Sciatic nerve (tissue), 2 donors: Measurements from ENCODE around the gene ARAP1. TPM values are rescaled to one million over a fixed set of nuclear protein-coding genes. Genes with fewer than 3 reads are reported as not detected.

Experiments
- ATAC-seq: fragments of 200-7000 bp; cut with Tn5 transposase; one replicate; pipeline ENCODE4 v1.9.1; 2020; ENCODE audit warnings: mild to moderate bottlenecking, moderate library complexity
- DNase-seq: peaks from one replicate; pipeline ENCODE4 v3.0.0-alpha.2; 2020; ENCODE audit warnings: low spot score
- intact Hi-C: fragments of 100-400 bp; cut with DNase I; formaldehyde crosslinking; loops from one replicate; pipeline ENCODE4 v1.14.2; 2022
- total RNA-seq: library from RNA; stranded (reverse); fragmentation: NEBNext Ultra II Directional; extraction: Animal tissue kit (Norgen Biotek cat#: 25700); gene quantifications from one replicate; pipeline ENCODE4 v1.2.1, GENCODE V29; 2021
- donor health status: DM: no; HTN: no; CAD: no.
- donor health status: DM: no; HTN: no; CAD: no.

ARAP1 gene
- total RNA-seq, 1 donor from 2014 or later = 129 TPM

DNA sequence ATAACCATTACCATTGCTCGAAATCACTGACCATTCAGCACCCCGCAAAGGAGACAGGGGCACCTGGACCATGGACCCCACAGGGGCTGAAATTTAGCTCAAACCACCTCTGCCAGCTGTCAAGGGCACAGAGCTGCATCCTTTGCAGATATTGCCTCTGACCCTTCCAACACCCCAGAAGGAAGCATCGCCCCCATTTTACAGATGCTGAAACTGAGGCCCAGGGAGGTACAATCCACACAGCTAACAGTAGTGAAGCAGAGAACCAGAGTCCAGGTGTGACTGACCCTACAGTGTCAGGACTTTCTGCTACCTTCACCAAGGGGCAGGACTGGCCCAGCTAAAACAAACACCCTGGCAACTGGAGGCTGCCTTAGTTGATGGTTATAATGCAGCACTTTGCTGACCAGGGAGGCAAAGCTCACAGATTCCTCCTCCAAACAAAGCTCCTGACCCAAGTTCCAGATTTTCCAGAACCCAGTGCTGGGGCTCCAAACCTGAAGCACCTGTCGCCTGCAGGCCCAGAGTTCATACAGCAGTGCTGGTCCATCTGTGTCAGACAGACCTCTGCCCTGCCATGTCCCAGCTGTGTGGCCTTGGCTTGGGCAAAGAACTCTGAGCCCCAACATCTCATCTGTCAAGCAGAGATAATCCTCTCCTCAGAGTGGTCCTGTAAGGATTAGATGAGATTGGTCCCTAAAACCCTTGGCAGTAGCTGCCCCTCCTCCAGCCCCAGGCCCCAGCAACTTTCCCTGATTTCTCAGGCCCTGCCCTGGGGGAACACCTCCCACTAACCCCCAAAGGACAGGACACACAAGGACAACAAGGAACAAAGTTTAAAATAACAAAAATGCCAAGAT, 15.2 kb upstream of the ARAP1 start:
- ATAC-seq = no peak
- no peak for DNase-seq
- intact Hi-C loops = no loop called here

DNA sequence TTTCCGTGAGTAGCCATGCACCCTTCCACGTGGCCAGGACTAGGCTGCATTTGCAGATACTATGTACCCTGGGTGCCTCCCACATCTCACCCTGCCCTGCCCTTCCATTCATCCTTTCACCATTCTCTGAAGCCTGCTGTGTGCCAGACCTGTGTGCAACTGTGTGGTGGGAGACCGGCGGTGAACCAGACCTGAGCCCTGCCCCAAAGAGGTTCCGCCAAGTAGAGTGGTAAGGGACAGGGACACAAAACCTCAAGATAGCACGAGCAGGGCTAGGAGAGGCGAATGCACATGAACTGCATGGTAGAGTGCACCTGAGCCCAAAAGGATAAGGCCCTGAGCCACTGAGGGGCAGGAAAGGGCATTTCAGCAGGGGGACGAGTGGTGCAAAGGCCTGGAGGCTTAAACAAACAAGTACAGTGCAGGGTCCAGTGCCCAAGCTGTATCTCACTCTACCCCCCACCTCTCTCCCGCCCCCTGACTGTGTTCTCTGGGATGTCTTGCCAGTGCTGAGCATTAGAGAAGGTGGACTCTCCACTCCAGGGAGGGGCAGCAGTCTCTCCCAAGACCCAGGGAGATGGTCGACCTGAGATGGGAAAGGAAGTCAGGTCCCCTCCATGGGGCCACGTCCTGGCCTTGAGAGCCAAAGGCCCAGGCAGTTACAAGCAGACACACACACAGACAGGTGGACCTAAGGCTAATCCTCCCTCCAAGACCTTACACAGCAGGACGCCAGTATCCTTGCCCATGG, 14.1 kb upstream of the ARAP1 start:
- DNase-seq (no peak), ATAC-seq (no peak)
- intact Hi-C loops = no loop called here

DNA sequence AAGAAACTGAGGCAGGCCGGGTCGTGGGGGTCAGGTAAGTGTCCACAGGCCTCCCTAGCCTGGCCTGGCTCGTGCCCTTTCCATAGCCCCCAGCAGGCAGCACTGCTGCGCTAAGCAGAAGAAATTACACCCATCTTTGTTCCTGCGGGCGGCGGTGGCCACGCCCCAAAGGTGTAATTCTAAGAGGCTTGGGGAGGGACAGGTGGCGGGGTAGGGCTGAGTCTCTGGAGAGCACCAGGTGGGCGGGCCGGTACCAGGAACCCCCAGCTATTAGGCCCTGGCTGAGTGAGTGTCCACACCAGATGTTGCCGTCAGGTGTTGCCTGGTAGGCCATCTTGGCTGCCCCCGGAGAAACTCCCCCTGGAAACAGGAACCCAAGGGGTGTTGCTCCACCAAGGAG, 12.3 kb upstream of the ARAP1 start:
- ATAC-seq (no peak), DNase-seq (no peak)
- intact Hi-C loops = no loop called here

DNA sequence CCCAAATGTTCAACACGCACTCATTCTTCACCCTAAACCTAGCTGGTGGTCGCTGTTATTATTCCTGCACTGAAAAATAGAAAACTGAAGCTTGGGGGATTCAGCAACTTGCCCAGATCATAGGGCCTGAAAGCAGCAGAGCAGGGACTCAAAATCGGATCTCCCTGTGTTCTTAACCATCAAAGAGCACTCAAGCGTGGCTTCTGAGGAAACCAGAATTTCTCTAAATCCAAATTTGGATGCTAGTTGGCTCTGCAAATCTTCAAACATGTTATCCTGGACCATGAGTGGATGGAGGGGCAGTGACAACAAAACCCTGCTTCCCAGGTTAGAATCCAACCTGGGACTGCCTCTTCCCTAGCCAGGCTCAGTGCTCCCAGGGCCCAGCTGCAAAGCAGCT, 11.6 kb upstream of the ARAP1 start:
- ATAC-seq (no peak), DNase-seq (no peak)
- intact Hi-C loops = no loop called here

DNA sequence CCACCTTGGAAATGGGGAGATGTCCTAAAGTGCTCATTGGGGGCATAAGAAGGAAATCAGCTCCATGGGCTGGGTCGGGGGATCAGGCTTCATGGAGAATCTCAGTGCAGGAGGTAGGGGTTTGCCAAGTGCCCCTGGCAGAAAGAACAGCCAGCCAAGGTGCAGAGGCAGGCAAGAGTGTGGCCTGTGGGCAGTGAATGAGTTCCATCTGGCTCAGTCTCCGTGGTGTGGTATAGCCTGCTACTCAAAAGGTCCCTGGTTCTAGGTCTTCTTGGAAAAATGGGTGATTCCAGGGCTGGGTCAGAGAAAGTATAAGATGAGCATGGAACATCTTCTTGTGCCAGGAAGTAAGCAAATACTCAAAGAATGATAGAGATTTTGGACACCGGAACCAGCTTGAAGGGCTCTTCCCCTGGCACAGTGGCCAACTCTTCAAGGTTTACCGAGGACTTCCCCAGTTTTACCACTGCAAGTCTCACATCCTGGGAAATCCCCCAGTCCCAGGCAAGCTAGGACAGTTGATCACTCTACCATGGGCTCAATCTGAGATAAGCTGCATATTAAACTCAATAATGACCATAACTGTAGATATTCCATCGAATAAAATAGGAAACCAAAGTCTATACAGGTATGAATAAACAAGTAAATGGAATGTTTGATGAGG, 10.6 kb upstream of the ARAP1 start:
- intact Hi-C loops = no loop called here
- ATAC-seq (no peak), DNase-seq (no peak)

DNA sequence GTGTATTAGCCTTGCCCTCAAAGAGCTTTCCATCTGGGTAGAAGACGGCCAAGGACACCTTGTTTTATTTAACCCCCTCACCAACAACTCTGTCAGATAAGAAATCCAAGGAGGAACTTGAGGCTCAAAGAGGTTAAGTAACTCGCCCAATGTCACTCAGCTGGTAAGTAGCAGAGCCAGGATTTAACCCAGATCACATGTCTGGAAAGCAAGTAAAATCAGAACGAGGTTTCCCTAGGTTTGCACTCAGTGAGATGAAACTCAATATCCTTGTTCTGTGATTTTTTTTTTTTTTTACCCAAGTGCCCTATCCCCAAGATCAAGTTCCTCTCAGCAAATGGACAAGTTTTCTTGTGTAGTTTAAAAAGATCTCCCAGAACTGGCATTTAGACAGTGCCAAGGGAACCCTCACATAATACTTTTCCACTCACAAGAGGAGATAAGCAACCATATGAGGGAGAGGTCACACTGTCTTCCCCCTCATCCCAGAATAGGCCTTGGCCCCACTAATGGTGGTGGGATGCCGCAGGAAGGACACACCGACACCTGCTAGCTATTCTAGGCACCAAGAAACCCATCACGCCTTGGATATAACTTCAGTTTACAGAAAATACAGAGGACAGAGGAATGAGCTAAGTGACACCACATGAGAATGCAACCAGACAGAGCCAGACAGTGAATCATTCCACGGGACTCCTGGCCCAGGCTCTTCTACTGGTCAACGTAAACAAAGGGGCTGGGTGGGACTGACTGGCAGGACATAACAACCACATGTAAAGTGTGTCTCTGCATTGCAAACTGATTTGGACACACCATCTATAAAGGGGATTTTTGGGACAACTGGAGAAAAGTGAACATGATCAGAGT, 8.6 kb upstream of the ARAP1 start:
- intact Hi-C loops = no loop called here
- no peak for ATAC-seq
- no peak for DNase-seq

DNA sequence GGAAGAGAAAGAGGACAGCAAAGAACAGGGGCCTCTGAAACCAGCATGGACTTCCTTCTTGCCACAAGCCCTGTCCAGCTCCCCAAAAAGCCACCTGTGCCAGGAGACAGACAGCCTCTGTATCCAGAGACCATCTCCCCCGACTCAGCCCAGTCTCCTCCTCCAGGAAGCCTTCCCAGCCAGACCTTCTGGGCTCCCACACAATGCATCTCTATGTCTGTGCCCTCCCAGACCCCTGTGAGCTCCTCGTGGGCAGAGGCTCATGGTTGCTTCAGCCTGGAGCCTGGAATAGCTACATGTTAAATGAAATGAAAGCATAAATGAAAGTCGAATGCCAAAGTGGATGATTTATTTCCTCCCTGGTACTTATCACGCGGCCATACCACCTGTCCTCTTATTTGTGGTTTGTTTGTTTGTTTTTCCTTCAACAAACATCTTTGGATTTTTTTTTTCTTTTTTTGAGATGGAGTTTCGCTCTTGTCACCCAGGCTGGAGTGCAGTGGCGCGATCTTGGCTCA, 7.3 kb upstream of the ARAP1 start:
- ATAC-seq (peak; percentile 4), DNase-seq (no peak)
- intact Hi-C loops = no loop called here

DNA sequence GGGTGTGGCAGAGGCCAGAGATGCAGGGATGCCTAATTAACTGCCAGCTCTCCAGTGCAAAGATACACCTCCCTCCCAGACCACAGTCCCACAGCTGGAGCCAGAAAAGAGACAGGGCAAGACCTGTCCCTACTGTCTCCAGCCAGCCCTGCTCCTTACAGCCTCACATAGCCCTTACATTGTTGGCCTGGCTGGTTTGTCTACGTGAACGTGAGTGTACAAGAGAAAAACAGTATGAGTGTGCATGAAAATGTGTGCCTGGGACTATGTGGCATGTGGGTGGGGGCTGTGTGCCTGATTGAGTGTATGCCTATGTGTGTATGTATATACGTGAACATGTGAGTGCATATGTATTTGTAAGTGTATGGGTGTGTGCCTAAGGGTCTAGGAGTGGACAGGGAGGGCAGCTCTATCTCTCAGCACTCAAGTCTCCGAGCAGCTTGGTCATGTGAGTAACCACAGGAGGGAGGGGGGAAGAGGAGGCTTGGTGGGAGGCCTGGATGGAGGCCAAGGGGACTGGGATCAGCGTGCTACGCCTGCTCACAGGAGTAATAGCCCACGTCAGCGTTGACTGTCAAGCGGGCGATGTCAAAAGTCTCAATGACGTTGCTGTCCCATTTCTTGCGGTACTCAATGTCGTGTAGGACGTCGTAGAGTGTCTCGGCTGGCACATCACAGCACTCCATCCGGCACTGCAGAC, 6.6 kb upstream of the ARAP1 start:
- intact Hi-C loops = no loop called here
- DNase-seq (peak; percentile 79), ATAC-seq (peak; percentile 71)

DNA sequence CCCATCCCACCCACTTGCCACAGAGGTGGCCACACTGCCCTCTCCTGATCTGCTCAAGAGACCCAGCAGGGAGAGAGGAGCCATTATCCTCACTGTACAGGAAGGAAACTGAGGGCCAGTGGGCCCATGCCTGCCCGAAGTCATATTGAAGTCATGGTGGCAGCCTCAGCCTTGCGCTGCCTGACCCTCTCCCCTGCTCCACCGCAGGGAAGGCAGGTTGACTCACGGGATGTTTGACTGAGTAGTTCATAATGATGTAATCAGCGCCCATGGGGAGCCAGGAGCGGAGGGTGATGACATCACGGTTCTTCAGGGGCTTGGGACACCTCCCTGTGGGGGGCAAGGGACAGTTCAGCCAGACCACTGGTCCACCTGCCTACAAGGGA, 6.1 kb upstream of the ARAP1 start:
- no peak for DNase-seq
- ATAC-seq = no peak
- intact Hi-C loops = no loop called here

DNA sequence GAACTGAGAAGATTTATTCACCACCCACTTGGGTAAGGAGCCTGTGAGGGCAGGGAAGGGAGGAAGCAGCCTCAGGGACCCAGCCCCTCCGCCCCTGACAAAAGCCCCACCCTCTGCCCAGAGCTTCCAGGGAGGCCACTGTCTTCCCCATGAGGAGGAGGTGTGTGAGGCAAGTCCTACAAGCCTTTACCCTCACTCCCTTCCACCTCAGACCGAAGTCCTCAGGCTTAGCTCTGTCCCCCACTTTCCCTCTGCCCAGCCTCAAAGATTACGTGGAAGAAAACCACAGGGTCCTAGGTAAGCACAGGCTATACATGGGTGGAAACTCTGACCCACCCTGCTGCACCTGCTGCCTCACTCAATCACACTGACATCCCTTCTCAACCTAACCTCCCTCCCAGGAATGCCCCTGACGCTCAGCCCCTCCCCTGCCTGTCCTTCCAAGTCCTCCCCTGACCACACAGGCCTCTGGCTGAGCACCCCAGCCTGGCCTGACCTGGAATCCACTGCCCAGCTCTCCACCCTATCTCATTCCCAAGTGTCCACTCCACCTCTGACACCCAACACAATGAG, 3.6 kb upstream of the ARAP1 start:
- intact Hi-C loops = no loop called here
- ATAC-seq (no peak), DNase-seq (no peak)

DNA sequence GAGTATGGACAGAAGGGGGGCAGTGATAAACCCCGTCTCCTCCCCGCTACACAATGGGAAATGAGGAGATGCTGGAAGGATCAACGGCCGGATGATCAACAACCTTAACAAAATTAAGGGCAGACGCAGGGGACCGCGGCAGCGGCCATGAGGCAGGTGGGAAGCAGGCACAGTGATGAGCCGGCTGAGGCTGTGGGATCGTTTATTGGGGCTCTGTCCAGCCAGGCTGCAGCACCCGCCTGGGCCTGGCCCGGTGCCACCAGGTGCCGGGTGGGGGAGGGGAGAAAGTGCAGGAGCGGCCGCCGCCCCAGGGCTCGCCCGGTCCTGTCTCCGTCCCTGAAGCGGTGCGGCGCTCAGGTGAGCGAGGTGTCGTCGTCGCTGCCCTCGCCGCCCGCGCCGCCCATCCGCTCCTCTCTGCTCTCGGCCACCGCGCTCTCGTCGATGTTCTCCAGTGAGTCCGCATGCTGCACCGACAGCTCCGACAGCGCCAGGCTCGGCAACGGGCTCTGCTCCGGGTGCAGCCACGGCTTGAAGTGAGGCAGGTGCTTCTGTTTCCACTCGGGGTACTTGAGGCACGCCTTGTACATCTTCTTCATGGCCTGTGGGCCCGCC, 2.4 kb upstream of the ARAP1 start:
- intact Hi-C loops = no loop called here
- no peak for DNase-seq
- ATAC-seq = no peak

DNA sequence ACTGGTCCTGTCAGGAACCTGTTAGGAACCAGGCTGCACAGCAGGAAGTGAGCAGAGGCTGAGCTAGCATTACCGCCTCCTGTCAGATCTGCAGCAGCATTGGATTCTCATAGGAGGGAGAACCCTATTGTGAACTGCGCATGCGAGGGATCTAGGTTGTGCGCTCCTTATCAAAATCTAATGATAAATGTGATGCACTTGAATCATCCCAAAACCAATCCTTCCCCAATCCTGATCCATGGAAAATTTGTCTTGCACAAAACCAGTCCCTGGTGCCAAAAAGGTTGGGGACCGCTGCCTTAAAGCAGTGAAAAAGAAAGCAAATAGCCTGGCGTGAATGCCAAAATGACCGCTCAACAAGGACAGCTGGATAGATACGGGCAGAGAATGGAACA, 1.9 kb upstream of the ARAP1 start:
- DNase-seq (no peak), ATAC-seq (no peak)
- intact Hi-C loops = no loop called here

DNA sequence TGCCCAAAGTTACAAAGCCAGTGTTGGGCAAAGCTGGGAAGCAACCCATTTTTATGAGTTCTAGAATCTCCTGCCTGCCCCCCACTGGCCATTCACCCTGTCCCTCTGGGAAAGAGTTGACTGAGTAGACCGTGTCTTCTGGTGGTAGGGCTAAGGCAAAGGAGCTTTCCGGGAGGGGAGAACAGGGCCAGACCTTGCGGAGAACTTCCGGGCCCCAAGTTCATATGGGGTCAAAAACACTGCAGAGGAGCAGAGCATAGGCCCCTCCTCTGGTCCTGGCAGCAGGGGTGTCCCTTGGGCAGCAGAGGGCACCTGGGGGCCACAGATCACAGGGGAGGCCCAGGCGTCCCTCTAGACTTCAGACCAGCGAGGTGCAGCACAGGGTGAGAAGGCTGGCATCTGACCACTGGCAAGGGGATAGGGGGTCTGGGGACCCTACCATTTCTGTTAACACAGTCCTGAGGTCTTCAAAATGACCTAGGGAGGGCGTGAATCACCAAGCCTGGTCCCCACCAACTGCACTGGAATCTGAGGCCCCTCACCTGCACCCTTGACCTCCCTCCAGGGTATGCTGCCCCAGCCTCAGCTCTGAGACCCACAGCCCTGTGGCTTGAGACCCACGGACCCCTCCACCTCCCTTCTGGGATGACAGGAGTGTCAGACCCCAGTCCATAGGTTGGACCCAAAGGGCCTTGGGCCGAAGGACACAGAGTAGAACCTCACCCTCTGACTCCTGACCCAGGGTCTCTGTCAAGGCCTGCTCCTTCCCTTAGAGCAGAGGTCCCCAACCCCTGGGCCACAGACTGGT, 1.3 kb upstream of the ARAP1 start:
- DNase-seq (no peak), ATAC-seq (no peak)
- intact Hi-C loops = no loop called here

DNA sequence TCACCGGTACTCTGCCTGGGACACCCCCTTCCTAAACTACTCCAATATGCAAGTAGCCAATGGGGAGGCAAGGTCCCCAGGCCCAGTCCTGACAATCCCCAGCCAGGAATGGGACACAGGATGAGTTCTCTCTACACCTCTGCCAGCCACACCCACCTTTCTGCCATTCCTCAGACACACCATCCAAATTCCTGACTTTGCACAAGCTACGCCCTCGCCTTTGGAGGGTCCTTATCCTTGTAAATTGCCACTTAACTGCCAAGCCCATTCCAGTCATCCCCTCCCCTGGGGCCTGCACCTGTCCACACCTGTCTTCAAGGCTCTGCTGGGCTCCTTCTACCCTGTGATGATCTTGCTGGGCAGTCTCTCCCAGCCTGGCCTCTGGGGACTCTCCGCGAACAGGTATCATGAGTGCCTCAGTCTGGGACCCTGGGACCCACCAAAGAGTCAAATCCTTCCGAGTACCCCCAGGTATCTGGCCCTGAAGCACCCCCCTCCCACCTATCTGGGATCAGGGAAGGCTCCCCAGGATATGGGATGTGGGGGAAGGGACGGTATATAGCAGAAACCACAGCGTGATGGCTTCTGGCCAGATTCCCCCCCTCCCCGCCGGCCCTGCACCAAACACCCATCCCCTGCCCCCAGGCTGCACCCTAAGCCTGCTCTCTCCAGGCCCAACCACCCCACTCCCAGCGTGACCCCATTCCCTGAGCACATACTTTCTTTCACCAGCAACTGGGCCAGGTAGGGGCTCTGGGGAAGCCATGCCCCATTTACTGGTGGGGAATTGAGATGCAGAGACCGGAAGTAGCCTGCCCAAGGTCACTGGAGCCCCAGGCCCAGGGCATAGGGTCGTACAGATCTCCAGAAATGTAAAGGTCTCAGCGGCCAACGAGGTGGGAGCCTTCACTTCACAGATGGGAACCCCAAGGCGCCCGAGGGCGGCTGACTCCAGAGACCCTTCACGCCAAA, 806 bp downstream of the ARAP1 start:
- intact Hi-C loops = no loop called here
- DNase-seq = no peak
- ATAC-seq = peak; percentile 19

DNA sequence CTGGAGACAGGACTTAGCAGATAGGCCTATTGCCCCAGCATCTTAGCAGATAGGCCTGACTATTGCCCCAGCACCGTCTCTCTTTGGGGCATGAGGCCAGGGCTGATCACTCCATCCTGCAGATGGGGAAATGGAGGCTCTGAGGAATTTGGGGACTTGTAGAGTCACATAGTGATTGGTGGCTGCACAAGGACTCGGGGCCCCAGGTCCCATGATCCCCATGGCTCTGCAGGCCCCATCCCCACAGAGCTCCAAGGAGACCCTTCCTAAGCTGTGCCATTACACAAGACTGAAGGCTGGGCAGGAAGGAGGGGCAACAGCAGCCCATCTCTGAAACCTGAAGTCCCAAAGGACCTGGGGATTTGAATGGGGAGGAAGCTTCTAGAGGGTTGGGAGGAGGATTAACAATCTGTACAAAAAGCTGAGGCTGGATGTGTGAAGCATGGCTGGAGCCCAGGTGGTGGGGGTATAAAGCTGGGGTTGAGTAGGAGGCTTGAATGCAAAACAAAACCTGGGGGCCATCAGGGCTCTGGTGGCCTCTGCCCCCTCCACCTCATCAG, 1.6 kb downstream of the ARAP1 start:
- intact Hi-C loops = no loop called here
- no peak for ATAC-seq
- DNase-seq = no peak
